HEK293 (cell line): ENCODE data around the gene SMIM5.

Source experiments
- CTCF ChIA-PET: fragments of 350-600 bp; formaldehyde crosslinking; extraction: SDS; loops from one replicate; lab custom pipeline; 2021; ENCODE audit warnings: antibody characterized with exemption; lab: Yijun Ruan, JAX
- POLR2A ChIA-PET: fragments of 300-600 bp; formaldehyde crosslinking; extraction: SDS; loops from one replicate; lab custom pipeline; 2020; ENCODE audit warnings: antibody characterized with exemption, inconsistent platforms; lab: Yijun Ruan, JAX
- H3K27ac ChIP-seq: fragments of 200-500 bp; sonication (Bioruptor generic); 2 replicates; pipeline ENCODE4 v1.5.1; 2014; ENCODE audit warnings: low read depth, low read length, control low read depth, inconsistent platforms; ENCODE audit errors: extremely low read depth
- H3K36me3 ChIP-seq, 2 experiments: fragments of 200-500 bp in 1 of 2; sonication (Bioruptor generic) in 1 of 2; 1 replicate in 1 of 2; 2 replicates in 1 of 2; pipeline ENCODE4 v1.5.1; 2014 to 2017; ENCODE audit warnings: inconsistent platforms in 2 of 2, low read length in 2 of 2; ENCODE audit not compliant: control insufficient read depth in 2 of 2, insufficient read depth in 1 of 2
- H3K4me1 ChIP-seq: fragments of 200-500 bp; sonication (Bioruptor generic); 2 replicates; pipeline ENCODE4 v1.5.1; 2014; ENCODE audit warnings: mild to moderate bottlenecking, low read length, inconsistent platforms; ENCODE audit not compliant: control insufficient read depth, insufficient read depth
- H3K4me3 ChIP-seq: 2 replicates; pipeline ENCODE4 v1.5.1; 2011; ENCODE audit warnings: low read depth, mild to moderate bottlenecking, control low read depth, low read length, moderate library complexity
- H3K9me3 ChIP-seq: fragments of 200-500 bp; sonication (Bioruptor generic); 2 replicates; pipeline ENCODE4 v1.5.1; 2014; ENCODE audit warnings: low read depth, low read length, inconsistent platforms; ENCODE audit not compliant: control insufficient read depth, insufficient read depth
- GLIS1 ChIP-seq: fragments of 450-650 bp; formaldehyde crosslinking; IDR thresholded peaks from 2 replicates; pipeline ENCODE4 v1.5.1; 2016; ENCODE audit warnings: missing biosample characterization, missing genetic modification characterization
- GLIS2 ChIP-seq: fragments of 450-650 bp; formaldehyde crosslinking; IDR thresholded peaks from 2 replicates; pipeline ENCODE4 v1.5.1; 2016; ENCODE audit warnings: missing biosample characterization, missing genetic modification characterization
- SCRT1 ChIP-seq: fragments of 450-650 bp; formaldehyde crosslinking; IDR thresholded peaks from 2 replicates; pipeline ENCODE4 v1.5.1; 2016; ENCODE audit warnings: missing biosample characterization, missing genetic modification characterization, borderline replicate concordance
- SCRT2 ChIP-seq: fragments of 450-650 bp; formaldehyde crosslinking; IDR thresholded peaks from 2 replicates; pipeline ENCODE4 v1.5.1; 2016; ENCODE audit warnings: missing biosample characterization, missing genetic modification characterization
- ZBTB48 ChIP-seq: fragments of 450-650 bp; formaldehyde crosslinking; IDR thresholded peaks from 2 replicates; pipeline ENCODE4 v1.5.1; 2016; ENCODE audit warnings: missing biosample characterization, missing genetic modification characterization
- ZBTB8A ChIP-seq: fragments of 450-650 bp; formaldehyde crosslinking; IDR thresholded peaks from 2 replicates; pipeline ENCODE4 v1.5.1; 2016; ENCODE audit warnings: missing biosample characterization, missing genetic modification characterization
- ZFP3 ChIP-seq: fragments of 450-650 bp; formaldehyde crosslinking; IDR thresholded peaks from 2 replicates; pipeline ENCODE4 v1.5.1; 2016; ENCODE audit warnings: low read depth, missing biosample characterization, missing genetic modification characterization
- ZFP41 ChIP-seq: fragments of 450-650 bp; formaldehyde crosslinking; IDR thresholded peaks from 2 replicates; pipeline ENCODE4 v1.5.1; 2016; ENCODE audit warnings: missing biosample characterization, missing genetic modification characterization, borderline replicate concordance
- ZIC2 ChIP-seq: fragments of 450-650 bp; formaldehyde crosslinking; IDR thresholded peaks from 2 replicates; pipeline ENCODE4 v1.5.1; 2016; ENCODE audit warnings: missing biosample characterization, missing genetic modification characterization
- ZNF10 ChIP-seq: fragments of 450-650 bp; formaldehyde crosslinking; IDR thresholded peaks from 2 replicates; pipeline ENCODE4 v1.5.1; 2017; ENCODE audit warnings: missing biosample characterization, missing genetic modification characterization
- ZNF132 ChIP-seq: fragments of 450-650 bp; formaldehyde crosslinking; IDR thresholded peaks from 2 replicates; pipeline ENCODE4 v1.5.1; 2017; ENCODE audit warnings: missing biosample characterization, missing genetic modification characterization, borderline replicate concordance
- ZNF2 ChIP-seq: fragments of 450-650 bp; formaldehyde crosslinking; IDR thresholded peaks from 2 replicates; pipeline ENCODE4 v1.5.1; 2016; ENCODE audit warnings: missing biosample characterization, missing genetic modification characterization
- ZNF311 ChIP-seq: fragments of 450-650 bp; formaldehyde crosslinking; IDR thresholded peaks from 2 replicates; pipeline ENCODE4 v1.5.1; 2017; ENCODE audit warnings: missing biosample characterization, missing genetic modification characterization, borderline replicate concordance
- ZNF514 ChIP-seq: fragments of 450-650 bp; formaldehyde crosslinking; IDR thresholded peaks from 2 replicates; pipeline ENCODE4 v1.5.1; 2016; ENCODE audit warnings: missing biosample characterization, missing genetic modification characterization
- ZNF600 ChIP-seq: fragments of 450-650 bp; formaldehyde crosslinking; IDR thresholded peaks from 2 replicates; pipeline ENCODE4 v1.5.1; 2016; ENCODE audit warnings: missing biosample characterization, missing genetic modification characterization
- ZNF654 ChIP-seq: fragments of 450-650 bp; formaldehyde crosslinking; IDR thresholded peaks from 2 replicates; pipeline ENCODE4 v1.5.1; 2016; ENCODE audit warnings: low read depth, missing biosample characterization, missing genetic modification characterization
- ZNF76 ChIP-seq: fragments of 450-650 bp; formaldehyde crosslinking; IDR thresholded peaks from 2 replicates; pipeline ENCODE4; 2016; ENCODE audit warnings: low read depth, missing biosample characterization, missing genetic modification characterization, borderline replicate concordance
- ZSCAN30 ChIP-seq: fragments of 450-650 bp; IDR thresholded peaks from 2 replicates; pipeline ENCODE4 v1.5.1; 2018; ENCODE audit warnings: missing biosample characterization, mild to moderate bottlenecking, missing genetic modification characterization, moderate library complexity
- TF ChIP-seq, protein P1 (sequence below): fragments of 450-650 bp; formaldehyde crosslinking; IDR thresholded peaks from 2 replicates; pipeline ENCODE4 v1.5.1; 2016; ENCODE audit warnings: missing biosample characterization, missing genetic modification characterization
- TF ChIP-seq, protein P2 (sequence below): fragments of 450-650 bp; formaldehyde crosslinking; IDR thresholded peaks from 2 replicates; pipeline ENCODE4 v1.5.1; 2016; ENCODE audit warnings: missing biosample characterization, missing genetic modification characterization
- TF ChIP-seq, protein P3 (sequence below): fragments of 450-650 bp; IDR thresholded peaks from 2 replicates; pipeline ENCODE4 v1.5.1; 2018; ENCODE audit warnings: missing biosample characterization, mild to moderate bottlenecking, missing genetic modification characterization
- TF ChIP-seq, protein P4 (sequence below): fragments of 450-650 bp; formaldehyde crosslinking; IDR thresholded peaks from 2 replicates; pipeline ENCODE4 v1.5.1; 2016; ENCODE audit warnings: missing biosample characterization, missing genetic modification characterization

SMIM5 gene, protein sequence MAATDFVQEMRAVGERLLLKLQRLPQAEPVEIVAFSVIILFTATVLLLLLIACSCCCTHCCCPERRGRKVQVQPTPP

DNA sequence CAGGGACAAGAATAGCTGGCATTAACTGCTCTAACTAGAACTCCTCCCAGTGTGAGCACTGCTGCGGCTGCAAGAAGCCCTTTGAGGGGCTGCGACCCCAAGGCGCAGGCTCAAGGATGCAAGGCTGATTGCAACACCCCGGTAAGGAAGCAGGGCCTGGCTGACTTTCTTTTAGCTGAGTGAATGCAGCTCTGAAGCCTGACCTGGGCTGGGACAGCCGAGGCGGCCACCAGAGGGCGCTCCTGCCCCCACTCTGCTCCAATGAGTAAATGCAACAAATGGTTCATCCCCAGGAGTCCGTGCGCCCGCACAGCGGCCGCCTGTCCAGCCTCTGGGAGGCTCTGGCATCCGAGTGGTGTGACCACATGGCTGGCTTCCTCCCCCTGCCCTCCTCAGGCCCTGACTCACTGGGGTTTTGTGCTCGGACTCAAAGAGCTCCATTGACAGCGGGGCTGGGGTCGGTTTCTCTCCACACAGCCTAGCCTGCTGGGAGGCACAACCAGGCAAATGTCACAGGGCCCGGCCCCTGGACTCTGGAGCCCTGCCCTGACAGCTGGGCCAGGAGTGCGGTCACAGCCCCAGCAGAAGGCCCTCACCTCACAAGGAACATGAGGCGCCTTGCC, at the start of gene SMIM5:
Gene SMIM5, plus strand, starts transcription at position 572 of the 623 bp plus-strand sequence. CDS start 6,768 bp downstream, outside the sequence.
- ChIA-PET CTCF (interaction anchor here (0.6 to 10.6 kb wide), 82 partner anchors 9 to 624 kb away, joined by 3 to 410 read pairs (median 5); partner anchors contain the start of genes GALK1, RECQL5, SAP30BP and TSEN54), POLR2A (interaction anchor here (0.6 to 2.0 kb wide), 12 partner anchors 9 to 147 kb away, joined by 3 to 9 read pairs (median 4); partner anchors contain the start of genes RECQL5 and SAP30BP)
- peaks cover 11% of the 10 kb centered on the region for H3K4me1 ChIP-seq
- H3K4me3 ChIP-seq: no peak within 1 kb of the TSS
- TF ChIP-seq SCRT2 (tag by site-specific recombination) (peak; percentile 99), ZNF132 (tag by site-specific recombination) (no peak), SCRT1 (tag by site-specific recombination) (peak; percentile 77), ZNF10 (no peak), ZNF2 (tag by site-specific recombination) (0 out of 2 replicates have a peak, but pooled peaks have one; percentile 41), GLIS1 (peak; percentile 57), ZNF311 (tag by site-specific recombination) (no peak), ZNF76 (0 out of 2 replicates have a peak, but pooled peaks have one; percentile 39), ZNF654 (peak; percentile 50), GLIS2 (peak; percentile 12; the same call in 1 of the 2 replicates), ZIC2 (peak; percentile 73), ZBTB8A (tag by site-specific recombination) (peak; percentile 57), ZFP41 (tag by site-specific recombination) (no peak), ZNF600 (tag by site-specific recombination) (peak; percentile 14; the same call in 1 of the 2 replicates), ZSCAN30 (peak; percentile 35; the same call in 1 of the 2 replicates), ZFP3 (tag by site-specific recombination) (no peak), ZNF514 (tag by site-specific recombination) (no peak), ZBTB48 (tag by site-specific recombination) (no peak)
- TF ChIP-seq, protein P1, sequence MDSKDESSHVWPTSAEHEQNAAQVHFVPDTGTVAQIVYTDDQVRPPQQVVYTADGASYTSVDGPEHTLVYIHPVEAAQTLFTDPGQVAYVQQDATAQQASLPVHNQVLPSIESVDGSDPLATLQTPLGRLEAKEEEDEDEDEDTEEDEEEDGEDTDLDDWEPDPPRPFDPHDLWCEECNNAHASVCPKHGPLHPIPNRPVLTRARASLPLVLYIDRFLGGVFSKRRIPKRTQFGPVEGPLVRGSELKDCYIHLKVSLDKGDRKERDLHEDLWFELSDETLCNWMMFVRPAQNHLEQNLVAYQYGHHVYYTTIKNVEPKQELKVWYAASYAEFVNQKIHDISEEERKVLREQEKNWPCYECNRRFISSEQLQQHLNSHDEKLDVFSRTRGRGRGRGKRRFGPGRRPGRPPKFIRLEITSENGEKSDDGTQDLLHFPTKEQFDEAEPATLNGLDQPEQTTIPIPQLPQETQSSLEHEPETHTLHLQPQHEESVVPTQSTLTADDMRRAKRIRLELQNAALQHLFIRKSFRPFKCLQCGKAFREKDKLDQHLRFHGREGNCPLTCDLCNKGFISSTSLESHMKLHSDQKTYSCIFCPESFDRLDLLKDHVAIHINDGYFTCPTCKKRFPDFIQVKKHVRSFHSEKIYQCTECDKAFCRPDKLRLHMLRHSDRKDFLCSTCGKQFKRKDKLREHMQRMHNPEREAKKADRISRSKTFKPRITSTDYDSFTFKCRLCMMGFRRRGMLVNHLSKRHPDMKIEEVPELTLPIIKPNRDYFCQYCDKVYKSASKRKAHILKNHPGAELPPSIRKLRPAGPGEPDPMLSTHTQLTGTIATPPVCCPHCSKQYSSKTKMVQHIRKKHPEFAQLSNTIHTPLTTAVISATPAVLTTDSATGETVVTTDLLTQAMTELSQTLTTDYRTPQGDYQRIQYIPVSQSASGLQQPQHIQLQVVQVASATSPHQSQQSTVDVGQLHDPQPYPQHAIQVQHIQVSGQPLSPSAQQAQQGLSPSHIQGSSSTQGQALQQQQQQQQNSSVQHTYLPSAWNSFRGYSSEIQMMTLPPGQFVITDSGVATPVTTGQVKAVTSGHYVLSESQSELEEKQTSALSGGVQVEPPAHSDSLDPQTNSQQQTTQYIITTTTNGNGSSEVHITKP: peak; percentile 80
- TF ChIP-seq, protein P2, sequence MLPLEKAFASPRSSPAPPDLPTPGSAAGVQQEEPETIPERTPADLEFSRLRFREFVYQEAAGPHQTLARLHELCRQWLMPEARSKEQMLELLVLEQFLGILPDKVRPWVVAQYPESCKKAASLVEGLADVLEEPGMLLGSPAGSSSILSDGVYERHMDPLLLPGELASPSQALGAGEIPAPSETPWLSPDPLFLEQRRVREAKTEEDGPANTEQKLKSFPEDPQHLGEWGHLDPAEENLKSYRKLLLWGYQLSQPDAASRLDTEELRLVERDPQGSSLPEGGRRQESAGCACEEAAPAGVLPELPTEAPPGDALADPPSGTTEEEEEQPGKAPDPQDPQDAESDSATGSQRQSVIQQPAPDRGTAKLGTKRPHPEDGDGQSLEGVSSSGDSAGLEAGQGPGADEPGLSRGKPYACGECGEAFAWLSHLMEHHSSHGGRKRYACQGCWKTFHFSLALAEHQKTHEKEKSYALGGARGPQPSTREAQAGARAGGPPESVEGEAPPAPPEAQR (tag by site-specific recombination): no peak
- TF ChIP-seq, protein P3, sequence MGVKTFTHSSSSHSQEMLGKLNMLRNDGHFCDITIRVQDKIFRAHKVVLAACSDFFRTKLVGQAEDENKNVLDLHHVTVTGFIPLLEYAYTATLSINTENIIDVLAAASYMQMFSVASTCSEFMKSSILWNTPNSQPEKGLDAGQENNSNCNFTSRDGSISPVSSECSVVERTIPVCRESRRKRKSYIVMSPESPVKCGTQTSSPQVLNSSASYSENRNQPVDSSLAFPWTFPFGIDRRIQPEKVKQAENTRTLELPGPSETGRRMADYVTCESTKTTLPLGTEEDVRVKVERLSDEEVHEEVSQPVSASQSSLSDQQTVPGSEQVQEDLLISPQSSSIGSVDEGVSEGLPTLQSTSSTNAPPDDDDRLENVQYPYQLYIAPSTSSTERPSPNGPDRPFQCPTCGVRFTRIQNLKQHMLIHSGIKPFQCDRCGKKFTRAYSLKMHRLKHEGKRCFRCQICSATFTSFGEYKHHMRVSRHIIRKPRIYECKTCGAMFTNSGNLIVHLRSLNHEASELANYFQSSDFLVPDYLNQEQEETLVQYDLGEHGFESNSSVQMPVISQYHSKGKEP (tag by site-specific recombination): peak; percentile 68
- TF ChIP-seq, protein P4, sequence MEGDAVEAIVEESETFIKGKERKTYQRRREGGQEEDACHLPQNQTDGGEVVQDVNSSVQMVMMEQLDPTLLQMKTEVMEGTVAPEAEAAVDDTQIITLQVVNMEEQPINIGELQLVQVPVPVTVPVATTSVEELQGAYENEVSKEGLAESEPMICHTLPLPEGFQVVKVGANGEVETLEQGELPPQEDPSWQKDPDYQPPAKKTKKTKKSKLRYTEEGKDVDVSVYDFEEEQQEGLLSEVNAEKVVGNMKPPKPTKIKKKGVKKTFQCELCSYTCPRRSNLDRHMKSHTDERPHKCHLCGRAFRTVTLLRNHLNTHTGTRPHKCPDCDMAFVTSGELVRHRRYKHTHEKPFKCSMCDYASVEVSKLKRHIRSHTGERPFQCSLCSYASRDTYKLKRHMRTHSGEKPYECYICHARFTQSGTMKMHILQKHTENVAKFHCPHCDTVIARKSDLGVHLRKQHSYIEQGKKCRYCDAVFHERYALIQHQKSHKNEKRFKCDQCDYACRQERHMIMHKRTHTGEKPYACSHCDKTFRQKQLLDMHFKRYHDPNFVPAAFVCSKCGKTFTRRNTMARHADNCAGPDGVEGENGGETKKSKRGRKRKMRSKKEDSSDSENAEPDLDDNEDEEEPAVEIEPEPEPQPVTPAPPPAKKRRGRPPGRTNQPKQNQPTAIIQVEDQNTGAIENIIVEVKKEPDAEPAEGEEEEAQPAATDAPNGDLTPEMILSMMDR (tag by site-specific recombination): peak; percentile 83
- H3K9me3 ChIP-seq: no peaks in the 10 kb centered on the region
- H3K27ac ChIP-seq: no peak within 1 kb of the TSS
- H3K36me3 ChIP-seq: peaks cover 0 to 52% of the 10 kb centered on the region in 2 experiments; a peak in 1 of 3 replicates
